HG03439 (cell line): Measurements from ENCODE around the gene WASF2.
"Not testable (repeated sequence)": the region's sequence is repeated elsewhere in the genome, so short reads cannot be mapped to it uniquely, and the experiment has no call there.

Experiments used
- ATAC-seq: cut with Tn5 transposase; IDR thresholded peaks from one replicate; pipeline ENCODE4 v1.9.1; 2021; ENCODE audit warnings: mild to moderate bottlenecking, moderate library complexity; ENCODE audit not compliant: unreplicated experiment

WASF2 gene

GRCh38 chr1:27427816-27428315, 62.1 kb downstream of the WASF2 start:
- no peak for ATAC-seq

- ATAC-seq = no peak
Observed at GRCh38 chr1:27427329-27427728, 62.6 kb downstream of the WASF2 start.

DNA sequence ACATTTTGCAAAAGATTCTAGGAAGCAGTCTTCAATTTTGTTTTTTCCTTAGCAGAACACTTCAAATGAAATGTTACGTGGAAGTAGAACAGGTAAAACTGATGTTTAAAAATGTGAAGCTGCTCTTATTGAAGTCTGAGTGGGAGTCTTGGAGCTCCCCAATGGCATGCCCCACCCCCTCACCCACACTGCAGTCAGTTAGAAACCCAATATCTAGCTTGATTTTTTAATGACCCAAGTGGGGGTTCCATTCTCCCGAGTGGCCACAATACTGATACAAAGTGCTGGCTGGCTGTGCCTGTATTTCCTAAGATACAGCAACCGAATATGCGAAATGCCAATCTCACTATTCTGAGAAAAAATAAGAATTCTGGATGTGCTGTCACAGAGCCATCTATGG, 66.3 kb downstream of the WASF2 start:
- ATAC-seq = no peak

- ATAC-seq = peak; percentile 82
Observed at GRCh38 chr1:27418326-27419185, 71.4 kb downstream of the WASF2 start.

- ATAC-seq = no peak
Observed at GRCh38 chr1:27417713-27418112, 72.3 kb downstream of the WASF2 start.

GRCh38 chr1:27416387-27417111, 73.4 kb downstream of the WASF2 start:
- ATAC-seq = no peak

- no peak for ATAC-seq
Observed at GRCh38 chr1:27414091-27414490, 75.9 kb downstream of the WASF2 start.

GRCh38 chr1:27413004-27413403, 77.0 kb downstream of the WASF2 start:
- ATAC-seq = no peak

GRCh38 chr1:27412502-27412901, 77.5 kb downstream of the WASF2 start:
- no peak for ATAC-seq

DNA sequence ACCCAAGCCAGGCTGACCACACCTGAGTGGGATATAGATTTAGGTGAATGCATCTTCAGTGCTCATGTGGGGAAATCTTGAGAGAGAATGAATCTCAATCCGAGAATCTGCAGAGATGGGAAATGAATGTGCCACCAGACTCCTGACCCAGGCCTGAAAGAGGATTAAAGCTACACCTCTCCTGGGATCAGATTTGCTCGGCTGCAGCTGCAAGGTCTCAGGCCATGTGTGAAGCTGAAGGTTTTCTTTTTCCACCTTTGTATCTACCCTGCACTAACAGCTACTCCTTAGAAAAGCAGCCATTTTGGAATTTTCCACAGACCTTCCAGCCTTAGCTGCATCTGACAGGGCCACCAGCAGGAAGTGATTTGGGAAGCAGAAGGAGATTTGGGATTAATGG, 79.3 kb downstream of the WASF2 start:
- no peak for ATAC-seq

- ATAC-seq = no peak
Observed at GRCh38 chr1:27409669-27410068, 80.3 kb downstream of the WASF2 start.

- no peak for ATAC-seq
Observed at GRCh38 chr1:27408151-27408550, 81.8 kb downstream of the WASF2 start.

DNA sequence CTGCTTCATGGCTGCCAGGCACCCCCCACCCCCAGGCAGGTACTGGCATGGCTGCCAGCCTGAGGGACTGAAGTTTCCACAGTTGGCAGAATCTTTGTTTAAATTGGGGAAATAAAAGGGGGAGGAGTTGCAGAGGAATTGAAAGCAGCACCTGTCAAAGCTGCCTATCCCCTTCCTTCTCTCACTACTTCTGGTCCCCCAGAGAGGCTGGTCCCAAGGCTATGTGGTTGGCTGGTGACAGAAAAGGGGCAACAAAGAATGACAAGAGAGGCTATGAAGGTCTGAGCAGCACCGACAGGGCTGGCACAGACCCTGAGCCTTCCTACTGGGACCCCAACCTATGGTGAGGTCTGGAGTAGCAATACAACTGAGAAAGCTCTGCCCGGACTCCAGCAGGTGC, 83.2 kb downstream of the WASF2 start:
- ATAC-seq = not testable (repeated sequence)

GRCh38 chr1:27406362-27406680, 83.6 kb downstream of the WASF2 start:
- no peak for ATAC-seq

DNA sequence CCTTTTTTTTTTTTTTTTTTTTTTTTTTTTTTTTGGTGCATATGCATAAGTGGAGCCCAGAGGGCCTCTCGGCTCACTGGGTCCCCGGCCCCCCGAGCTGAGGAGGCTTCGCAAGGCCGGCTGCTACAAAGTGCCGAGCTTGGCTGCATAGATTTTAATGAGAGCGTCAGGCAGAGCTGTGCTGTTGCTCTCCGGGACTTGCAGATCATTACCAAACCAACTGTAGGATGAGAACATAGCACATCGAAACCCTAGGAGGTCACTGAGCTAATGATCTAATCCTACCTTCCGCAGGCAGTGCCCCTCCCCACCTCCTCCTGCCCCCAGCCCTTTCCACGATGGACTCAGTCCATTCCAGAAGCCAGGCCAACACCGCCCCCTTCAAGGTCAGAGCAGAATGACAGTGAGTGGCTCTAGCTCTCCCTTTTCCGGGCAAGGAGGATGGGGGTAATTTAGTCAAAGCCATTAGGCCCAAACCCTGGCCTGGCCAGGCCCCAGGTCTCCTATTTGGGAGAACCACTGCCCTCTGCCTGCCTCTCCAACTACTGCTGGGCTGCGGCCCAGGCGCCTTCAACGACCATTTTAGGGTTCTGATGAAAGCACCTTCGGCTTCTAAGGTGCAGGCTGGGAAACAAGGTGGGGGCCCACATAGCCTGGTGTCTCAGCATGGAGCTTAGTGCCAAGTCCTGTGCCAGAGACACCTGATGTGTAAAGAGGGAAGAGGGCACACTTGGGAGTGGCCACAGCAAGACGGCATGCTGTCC, 84.2 kb downstream of the WASF2 start:
- not testable (repeated sequence) for ATAC-seq

DNA sequence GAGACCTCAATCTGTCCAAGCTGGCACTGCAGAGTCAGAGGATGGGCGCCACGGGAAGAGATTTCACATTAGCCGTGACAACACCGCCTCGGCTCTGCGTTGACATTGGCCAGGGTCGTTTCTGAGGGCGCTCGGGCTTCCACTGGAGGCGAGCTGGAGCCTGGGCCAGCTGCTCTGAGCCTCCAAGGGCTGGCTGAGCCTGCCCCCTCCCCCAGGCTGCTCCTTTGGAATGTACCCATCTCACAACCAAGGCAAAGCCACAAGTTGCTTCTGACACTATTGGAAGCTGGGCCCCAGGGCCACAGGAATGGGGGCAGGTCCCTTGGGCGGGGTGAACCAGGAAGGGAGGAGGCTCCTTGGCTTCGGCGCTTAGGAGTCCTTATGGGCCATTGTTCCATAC, 84.9 kb downstream of the WASF2 start:
- no peak for ATAC-seq

DNA sequence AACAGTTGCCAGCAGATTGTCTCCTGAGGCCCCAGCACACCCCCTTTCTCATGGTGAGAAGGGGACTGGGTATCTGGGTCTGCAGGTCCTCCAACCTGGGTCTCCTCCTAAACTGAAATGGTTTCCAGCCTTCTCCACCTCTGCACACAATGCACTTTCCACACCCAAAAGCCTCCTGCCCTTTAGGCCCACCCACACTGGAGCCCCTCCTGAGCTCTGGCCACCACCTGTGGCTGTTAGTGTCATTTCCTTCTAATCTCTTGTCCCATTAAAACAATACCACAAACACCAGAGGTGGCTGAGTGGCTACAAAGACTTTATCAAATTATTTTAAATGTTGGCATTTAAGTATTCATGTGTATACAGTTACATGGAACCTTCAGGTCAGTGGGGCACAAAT, 86.0 kb downstream of the WASF2 start:
- no peak for ATAC-seq

GRCh38 chr1:27403065-27403726, 86.8 kb downstream of the WASF2 start:
- ATAC-seq = no peak

- no peak for ATAC-seq
Observed at GRCh38 chr1:27402349-27402754, 87.6 kb downstream of the WASF2 start.

DNA sequence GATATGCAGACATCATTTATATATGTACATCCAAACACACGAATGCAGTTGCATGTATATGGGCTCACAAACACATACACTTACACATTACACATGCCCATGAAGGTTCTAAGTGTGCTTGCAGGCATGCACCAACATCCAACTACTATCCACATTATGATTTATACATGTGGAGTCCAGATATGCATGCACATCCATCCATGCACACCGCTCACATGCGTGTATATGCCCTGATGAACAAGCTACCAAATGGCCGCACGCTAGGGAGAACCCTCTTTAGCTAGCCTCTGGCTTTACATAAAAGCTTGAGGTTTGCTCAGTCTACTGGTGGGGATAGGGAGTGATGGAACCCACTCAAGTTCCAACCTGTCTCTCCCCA, 89.0 kb downstream of the WASF2 start:
- ATAC-seq = no peak
